NT2/D1 (cell line): ENCODE data around the gene SHROOM2.

Source experiments
- YY1 ChIP-seq: IDR thresholded peaks from 2 replicates; pipeline ENCODE4 v1.6.1; 2011; ENCODE audit not compliant: insufficient read length, insufficient read depth
- ZNF274 ChIP-seq: IDR thresholded peaks from 2 replicates; pipeline ENCODE4 v1.6.1; 2011; ENCODE audit warnings: mild to moderate bottlenecking, low read depth, low read length

GRCh38 chrX:9873952-9874351 is 87.7 kb downstream of the SHROOM2 start:
- no peak for TF ChIP-seq ZNF274
- no peak for TF ChIP-seq YY1
